Left ventricle myocardium inferior (tissue), 1 donor: Measurements from ENCODE around the gene KLLN. TPM values are rescaled to one million over a fixed set of nuclear protein-coding genes. Genes with fewer than 3 reads are reported as not detected.
"Not testable (repeated sequence)": the region's sequence is repeated elsewhere in the genome, so short reads cannot be mapped to it uniquely, and the experiment has no call there.

ENCODE experiments used
- DNase-seq: peaks from one replicate; pipeline ENCODE4 v3.0.0-alpha.2; 2020
- H3K27ac ChIP-seq: fragments of 200-600 bp; replicated peaks from 2 replicates; pipeline ENCODE4 v1.8.0; 2021
- H3K27me3 ChIP-seq: fragments of 200-600 bp; 2 replicates; pipeline ENCODE4 v1.8.0; 2021; ENCODE audit warnings: low read depth
- H3K36me3 ChIP-seq: fragments of 200-600 bp; 2 replicates; pipeline ENCODE4 v1.8.0; 2021
- H3K4me1 ChIP-seq: fragments of 200-600 bp; 2 replicates; pipeline ENCODE4 v1.8.0; 2021
- H3K4me3 ChIP-seq: fragments of 200-600 bp; 2 replicates; pipeline ENCODE4 v1.8.0; 2021; ENCODE audit warnings: mild to moderate bottlenecking, moderate library complexity
- H3K9me3 ChIP-seq: fragments of 200-600 bp; replicated peaks from 2 replicates; pipeline ENCODE4 v1.8.0; 2021
- intact Hi-C: fragments of 100-400 bp; cut with micrococcal nuclease; formaldehyde crosslinking; loops from one replicate; pipeline ENCODE4 v1.11.0; 2022
- total RNA-seq: library from RNA; stranded (reverse); fragmentation: NEBNext Ultra II Directional; extraction: Animal tissue kit (Norgen Biotek cat#: 25700); gene quantifications from one replicate; pipeline ENCODE4 v1.2.1, GENCODE V29; 2021
- TF ChIP-seq, protein P1 (sequence below): fragments of 200-600 bp; IDR thresholded peaks from 2 replicates; pipeline ENCODE4 v1.8.0; 2021; ENCODE audit warnings: antibody characterized with exemption, mild to moderate bottlenecking, borderline replicate concordance
- donor health status: DM: no; HTN: yes; CAD: no; lungs with severe emphysema.

KLLN gene
- total RNA-seq, 1 donor from 2014 or later = 0.19 TPM

GRCh38 chr10:87887146-87887545 is 23.8 kb upstream of the KLLN start:
- intact Hi-C loops = no loop called here
- Histone ChIP-seq H3K9me3 (peaks cover 9% of the 10 kb centered on the region), H3K4me1 (peaks cover 38% of the 10 kb centered on the region), H3K4me3 (no peak overlapping the region), H3K36me3 (peaks cover 29% of the 10 kb centered on the region), H3K27ac (no peak overlapping the region), H3K27me3 (no peaks in the 10 kb centered on the region)
- TF ChIP-seq, protein P1, sequence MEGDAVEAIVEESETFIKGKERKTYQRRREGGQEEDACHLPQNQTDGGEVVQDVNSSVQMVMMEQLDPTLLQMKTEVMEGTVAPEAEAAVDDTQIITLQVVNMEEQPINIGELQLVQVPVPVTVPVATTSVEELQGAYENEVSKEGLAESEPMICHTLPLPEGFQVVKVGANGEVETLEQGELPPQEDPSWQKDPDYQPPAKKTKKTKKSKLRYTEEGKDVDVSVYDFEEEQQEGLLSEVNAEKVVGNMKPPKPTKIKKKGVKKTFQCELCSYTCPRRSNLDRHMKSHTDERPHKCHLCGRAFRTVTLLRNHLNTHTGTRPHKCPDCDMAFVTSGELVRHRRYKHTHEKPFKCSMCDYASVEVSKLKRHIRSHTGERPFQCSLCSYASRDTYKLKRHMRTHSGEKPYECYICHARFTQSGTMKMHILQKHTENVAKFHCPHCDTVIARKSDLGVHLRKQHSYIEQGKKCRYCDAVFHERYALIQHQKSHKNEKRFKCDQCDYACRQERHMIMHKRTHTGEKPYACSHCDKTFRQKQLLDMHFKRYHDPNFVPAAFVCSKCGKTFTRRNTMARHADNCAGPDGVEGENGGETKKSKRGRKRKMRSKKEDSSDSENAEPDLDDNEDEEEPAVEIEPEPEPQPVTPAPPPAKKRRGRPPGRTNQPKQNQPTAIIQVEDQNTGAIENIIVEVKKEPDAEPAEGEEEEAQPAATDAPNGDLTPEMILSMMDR = no peak
- DNase-seq = no peak

GRCh38 chr10:87886635-87887034 is 23.3 kb upstream of the KLLN start:
- intact Hi-C loops = no loop called here
- TF ChIP-seq, protein P1 = no peak
- H3K27ac ChIP-seq = no peak overlapping the region

DNA sequence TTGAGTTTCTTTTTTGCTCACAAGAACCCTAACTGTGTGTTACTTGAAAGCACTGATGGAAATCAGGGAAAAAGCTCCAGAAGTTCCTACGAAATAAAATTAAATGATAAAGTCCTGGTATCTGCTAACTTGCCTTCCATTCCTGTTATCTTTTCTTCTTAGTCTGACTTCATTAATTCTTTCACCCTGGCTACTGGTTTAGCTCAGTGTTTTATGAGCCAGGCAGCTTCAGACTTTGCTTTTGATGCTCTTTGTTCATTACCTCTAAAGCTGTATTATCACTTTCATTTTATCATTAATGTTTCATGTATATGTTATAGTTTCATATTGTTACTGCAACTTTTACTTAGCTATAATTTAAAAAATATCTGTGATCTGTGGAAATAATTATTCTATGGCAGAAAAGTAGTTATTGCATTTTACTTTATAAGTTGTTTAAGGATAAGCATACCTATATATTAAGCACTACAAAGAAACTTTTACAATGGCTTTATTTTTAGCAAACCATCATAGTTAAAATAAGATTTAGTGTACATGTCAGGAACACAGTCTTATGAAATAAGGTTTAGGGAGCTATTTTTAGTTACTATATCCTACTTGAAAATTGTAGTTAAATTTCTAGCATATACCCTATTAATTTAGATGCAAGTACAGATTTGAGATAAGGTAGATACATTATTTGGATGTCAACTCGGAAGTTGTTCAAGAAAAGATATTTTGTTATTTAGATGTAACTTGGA is 19.4 kb upstream of the KLLN start:
- Histone ChIP-seq H3K4me1 (peaks cover 55% of the 10 kb centered on the region), H3K27me3 (no peaks in the 10 kb centered on the region), H3K27ac (no peak overlapping the region), H3K36me3 (peaks cover 44% of the 10 kb centered on the region), H3K4me3 (no peak overlapping the region), H3K9me3 (peaks cover 16% of the 10 kb centered on the region)
- no peak for DNase-seq
- TF ChIP-seq, protein P1 = no peak
- intact Hi-C loops = no loop called here

More at GRCh38 chr10:87886635-87887034, 23.3 kb upstream of the KLLN start:
- Histone ChIP-seq H3K36me3 (peaks cover 29% of the 10 kb centered on the region), H3K4me3 (no peak overlapping the region), H3K4me1 (peaks cover 38% of the 10 kb centered on the region), H3K27me3 (no peaks in the 10 kb centered on the region), H3K9me3 (peaks cover 9% of the 10 kb centered on the region)
- DNase-seq = no peak

GRCh38 chr10:87881373-87882059 is 18.2 kb upstream of the KLLN start:
- H3K4me1 ChIP-seq = peaks cover 63% of the 10 kb centered on the region
- intact Hi-C loops = not testable (repeated sequence)

DNA sequence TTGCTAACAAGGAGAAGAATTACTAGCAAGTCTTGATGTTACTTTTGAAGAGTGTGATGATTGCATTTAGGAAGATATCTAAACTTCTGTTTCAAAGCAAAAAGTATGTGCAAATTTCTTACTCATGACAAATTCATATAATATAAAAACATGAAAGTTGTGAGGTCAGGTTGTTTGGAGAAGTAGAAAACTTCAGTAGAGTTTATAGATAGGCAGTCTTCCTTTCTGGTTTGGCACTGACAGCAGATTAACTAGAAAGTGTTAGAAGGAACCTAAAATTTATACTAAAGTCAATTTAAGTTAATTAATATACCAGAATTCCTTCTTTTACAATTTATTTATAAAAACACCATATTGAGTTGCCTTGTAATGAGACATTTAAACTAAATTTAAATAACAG is 17.0 kb upstream of the KLLN start:
- intact Hi-C loops = no loop called here
- H3K4me1 ChIP-seq = peaks cover 75% of the 10 kb centered on the region
- no peak overlapping the region for H3K4me3 ChIP-seq
- peaks cover 22% of the 10 kb centered on the region for H3K36me3 ChIP-seq
- H3K27ac ChIP-seq = no peak overlapping the region
- DNase-seq = no peak
- H3K27me3 ChIP-seq = no peaks in the 10 kb centered on the region
- peaks cover 6% of the 10 kb centered on the region for H3K9me3 ChIP-seq
- TF ChIP-seq, protein P1 = no peak

More at GRCh38 chr10:87881373-87882059, 18.2 kb upstream of the KLLN start:
- not testable (repeated sequence) for H3K27ac ChIP-seq, H3K27me3 ChIP-seq, DNase-seq, H3K4me3 ChIP-seq
- H3K9me3 ChIP-seq = peaks cover 10% of the 10 kb centered on the region
- H3K36me3 ChIP-seq = peaks cover 32% of the 10 kb centered on the region
